Measurements from ENCODE around the gene STXBP1. TPM values are rescaled to one million over a fixed set of nuclear protein-coding genes. Genes with fewer than 3 reads are reported as not detected.

STXBP1 gene
- total and polyA plus RNA-seq, 9 of the 15 experiments (the other 6 are each of a cell fraction or from before 2014, with no cell fraction given) = 4.6 to 35.1 (median 9.7) TPM

DNA sequence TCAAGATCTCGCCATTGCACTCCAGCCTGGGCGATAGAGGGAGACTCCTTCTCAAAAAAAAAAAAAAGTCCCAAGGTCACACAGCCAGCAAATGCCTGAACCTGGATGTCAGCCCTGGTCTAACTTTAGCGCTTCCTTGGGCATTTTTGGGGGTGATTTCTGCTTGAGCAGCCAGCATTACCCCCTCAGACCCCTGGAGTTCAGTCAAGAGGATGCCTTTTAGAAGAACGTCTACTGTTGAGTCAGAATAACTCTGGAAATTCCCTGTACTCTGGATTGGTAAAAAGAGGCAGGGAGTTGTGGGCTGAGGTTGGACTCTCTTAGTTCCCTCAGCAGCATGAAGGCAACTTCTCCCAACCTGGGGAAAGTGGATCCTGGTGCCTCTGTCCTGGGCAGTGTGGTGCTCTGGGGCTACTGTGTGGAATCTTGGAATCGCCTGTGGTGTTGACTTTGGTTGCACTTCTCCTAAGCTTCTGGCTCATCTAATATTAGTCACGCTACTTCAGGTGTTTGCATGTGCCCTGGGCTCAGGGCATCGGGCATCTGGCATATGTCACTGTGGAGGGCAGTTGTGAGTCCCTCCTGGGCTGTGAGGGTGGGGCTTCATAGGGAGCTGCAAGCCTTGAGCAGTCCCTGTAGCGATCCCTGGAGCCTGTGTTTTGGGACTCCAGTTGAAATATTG is 32.2 kb downstream of the STXBP1 start:
- BruUV-seq (replicated peaks) = no TSS peak
- in situ Hi-C loops (cut with MboI) (no loop called here), intact Hi-C loops (cut with micrococcal nuclease) (no loop called here)
- no peaks in the 10 kb centered on the region for H3K36me3 ChIP-seq (ENCODE audit: control insufficient read depth, insufficient read depth, low read length)
- DNase-seq (ENCODE audit: extremely low read depth in 1 of 4, low spot score in 3 of 4) (no peak), ATAC-seq (no peak; the same call in 2 of the 3 replicates), FAIRE-seq (no peak)
- no peaks in the 10 kb centered on the region for H3K27me3 ChIP-seq (ENCODE audit: control insufficient read depth in 2 of 2, insufficient read depth in 2 of 2, low read length in 2 of 2)
- H3K9ac ChIP-seq (ENCODE audit: insufficient read depth in 1 of 2, low read depth in 2 of 2, low read length in 2 of 2) = no peak overlapping the region
- H4K20me1 ChIP-seq (replicated peaks; ENCODE audit: control insufficient read depth, insufficient read depth, low read length) = no peaks in the 10 kb centered on the region; the same call in 1 of the 2 replicates
- H3K9me3 ChIP-seq (replicated peaks; ENCODE audit: control insufficient read depth, insufficient read depth, low read depth, low read length) = no peaks in the 10 kb centered on the region
- peaks cover 10 to 16% of the 10 kb centered on the region in 2 experiments; a peak in 4 of 5 replicates for H3K4me1 ChIP-seq (replicated peaks in 1 of 2; ENCODE audit: control insufficient read depth in 2 of 2, insufficient read depth in 2 of 2, low read length in 2 of 2)
- no peak overlapping the region for H2AFZ ChIP-seq (ENCODE audit: low read depth, low read length)
- 71% methylated on average over 6 of the region's 8 CpGs for WGBS (ENCODE audit: insufficient coverage, low coverage, missing lambda C conversion rate)
- ChIA-PET CTCF (ENCODE audit: low intra/inter-chr PET ratio) (no interaction called here), POLR2A (interaction anchor here (0.6 to 1.3 kb wide), 2 partner anchors 18 to 30 kb away, joined by 3 to 4 read pairs; no protein-coding TSS in a partner anchor)
- H3K9me1 ChIP-seq (ENCODE audit: control insufficient read depth, insufficient read depth, low read length) = no peaks in the 10 kb centered on the region
- no peak overlapping the region for H3K27ac ChIP-seq (ENCODE audit: extremely low read depth, low read depth, low read length)
- no peaks in the 10 kb centered on the region for H3K79me2 ChIP-seq (ENCODE audit: control insufficient read depth, insufficient read depth, low read length)
- TF ChIP-seq ZNF253 (CRISPR knock-in tag; conservative IDR thresholded peaks at IDR 0.05) = no peak
- TF ChIP-seq PHF20 (IDR thresholded peaks at IDR 0.05; ENCODE audit: partially characterized antibody) = no peak
- TF ChIP-seq ZNF780A (CRISPR knock-in tag; IDR thresholded peaks at IDR 0.05) = no peak
- TF ChIP-seq NFXL1 (CRISPR knock-in tag; IDR thresholded peaks at IDR 0.05) = no peak
- TF ChIP-seq NEUROD1 (IDR thresholded peaks at IDR 0.05; ENCODE audit: borderline replicate concordance, low read depth, low read length, partially characterized antibody) = no peak
- TF ChIP-seq HMGN3 (IDR thresholded peaks at IDR 0.05; ENCODE audit: borderline replicate concordance, extremely low read depth, insufficient read length, low read depth, low read length) = no peak
- TF ChIP-seq, protein P1, sequence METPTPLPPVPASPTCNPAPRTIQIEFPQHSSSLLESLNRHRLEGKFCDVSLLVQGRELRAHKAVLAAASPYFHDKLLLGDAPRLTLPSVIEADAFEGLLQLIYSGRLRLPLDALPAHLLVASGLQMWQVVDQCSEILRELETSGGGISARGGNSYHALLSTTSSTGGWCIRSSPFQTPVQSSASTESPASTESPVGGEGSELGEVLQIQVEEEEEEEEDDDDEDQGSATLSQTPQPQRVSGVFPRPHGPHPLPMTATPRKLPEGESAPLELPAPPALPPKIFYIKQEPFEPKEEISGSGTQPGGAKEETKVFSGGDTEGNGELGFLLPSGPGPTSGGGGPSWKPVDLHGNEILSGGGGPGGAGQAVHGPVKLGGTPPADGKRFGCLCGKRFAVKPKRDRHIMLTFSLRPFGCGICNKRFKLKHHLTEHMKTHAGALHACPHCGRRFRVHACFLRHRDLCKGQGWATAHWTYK (CRISPR knock-in tag; IDR thresholded peaks at IDR 0.05) = no peak
- no peak overlapping the region for H3K4me2 ChIP-seq (ENCODE audit: insufficient read depth, low read length)
- no peak overlapping the region for H3K4me3 ChIP-seq

Data from K562 (cell line).